OCI-LY7 (cell line): ENCODE results near the gene ATP6V0E2. TPM values are rescaled to one million over a fixed set of nuclear protein-coding genes. Genes with fewer than 3 reads are reported as not detected.

ENCODE experiments used
- BruUV-seq: library from RNA; stranded (reverse); fragments of 400-500 nt; replicated peaks from 2 replicates; lab custom pipeline; 2021; lab: Mats Ljungman, UMichigan
- CTCF ChIA-PET: fragments of 300-600 bp; sonication (Branson Sonifier 250); formaldehyde crosslinking; loops from one replicate; lab custom pipeline; 2022; ENCODE audit warnings: antibody characterized with exemption; ENCODE audit not compliant: unreplicated experiment; lab: Charles Lee
- POLR2A ChIA-PET: fragments of 300-600 bp; sonication (Branson Sonifier 250); formaldehyde crosslinking; loops from one replicate; lab custom pipeline; 2022; ENCODE audit warnings: antibody characterized with exemption; lab: Charles Lee
- DNase-seq: peaks from one replicate; pipeline ENCODE4 v3.0.0-alpha.2; 2015; ENCODE audit warnings: low spot score
- H2AFZ ChIP-seq: fragments of 200-600 bp; sonication (generic), shearing (Covaris generic); 2 replicates; pipeline ENCODE4 v1.6.1; 2014; ENCODE audit warnings: mild to moderate bottlenecking, antibody characterized with exemption, low read length, moderate library complexity
- H3K27ac ChIP-seq: fragments of 200-600 bp; sonication (generic); 2 replicates; pipeline ENCODE4 v1.5.1; 2014; ENCODE audit warnings: mixed run types, low read depth, mild to moderate bottlenecking, moderate library complexity, low read length, inconsistent platforms; ENCODE audit not compliant: poor library complexity, severe bottlenecking
- H3K36me3 ChIP-seq: fragments of 200-600 bp; sonication (generic); 2 replicates; pipeline ENCODE4 v1.6.1; 2014; ENCODE audit warnings: mild to moderate bottlenecking, antibody characterized with exemption, low read length, moderate library complexity, mixed read lengths; ENCODE audit not compliant: insufficient read depth
- H3K4me1 ChIP-seq: fragments of 200-600 bp; sonication (generic); 2 replicates; pipeline ENCODE4 v1.5.1; 2014; ENCODE audit warnings: mild to moderate bottlenecking, low read length; ENCODE audit not compliant: insufficient read depth, poor library complexity, severe bottlenecking
- H3K4me2 ChIP-seq: fragments of 200-600 bp; sonication (generic); 2 replicates; pipeline ENCODE4 v1.6.1; 2014; ENCODE audit warnings: mild to moderate bottlenecking, low read length
- H3K4me3 ChIP-seq: fragments of 200-600 bp; sonication (generic); 2 replicates; pipeline ENCODE4 v1.5.1; 2014; ENCODE audit warnings: mild to moderate bottlenecking, low read depth, low read length; ENCODE audit not compliant: poor library complexity, severe bottlenecking
- H3K79me2 ChIP-seq: fragments of 200-600 bp; sonication (generic); 2 replicates; pipeline ENCODE4 v1.6.1; 2016; ENCODE audit warnings: low read depth, mild to moderate bottlenecking, low read length, moderate library complexity, mixed read lengths; ENCODE audit not compliant: insufficient read depth
- H3K9me2 ChIP-seq: fragments of 200-600 bp; sonication (generic); 2 replicates; pipeline ENCODE4 v1.6.1; 2016; ENCODE audit warnings: mild to moderate bottlenecking, low read length, mixed read lengths; ENCODE audit not compliant: insufficient read depth
- H3K9me3 ChIP-seq: fragments of 200-600 bp; sonication (generic); 2 replicates; pipeline ENCODE4 v1.6.1; 2014; ENCODE audit warnings: mild to moderate bottlenecking, mixed run types, low read length, mixed read lengths
- H4K20me1 ChIP-seq: fragments of 200-600 bp; sonication (generic); 2 replicates; pipeline ENCODE4 v1.6.1; 2014; ENCODE audit warnings: mild to moderate bottlenecking, antibody characterized with exemption, low read length, moderate library complexity, mixed read lengths; ENCODE audit not compliant: insufficient read depth
- CTCF ChIP-seq: fragments of 200-600 bp; sonication (generic); conservative IDR thresholded peaks from 2 replicates; pipeline ENCODE4 v1.5.1; 2014; ENCODE audit warnings: mild to moderate bottlenecking, antibody characterized with exemption, low read length, moderate library complexity, mixed read lengths
- EZH2phosphoT487 ChIP-seq: fragments of 200-600 bp; sonication (generic); IDR thresholded peaks from 2 replicates; pipeline ENCODE4 v1.6.1; 2018; ENCODE audit warnings: low read depth, borderline replicate concordance, mild to moderate bottlenecking, mixed run types, antibody characterized with exemption, low read length, moderate library complexity, mixed read lengths
- intact Hi-C: fragments of 100-400 bp; cut with micrococcal nuclease; formaldehyde crosslinking; loops from one replicate; pipeline ENCODE4 v1.10.0; 2022; ENCODE audit not compliant: unreplicated experiment
- total RNA-seq, 2 experiments: library from RNA; depleted of rRNA in 1 of 2; stranded (reverse); fragments of >200 nt in 1 of 2; shearing (Covaris generic) in 1 of 2; gene quantifications; 2 replicates each; pipeline ENCODE4 v1.2.3, GENCODE V29; 2014 to 2022

Gene ATP6V0E2
- total RNA-seq, 2 experiments from 2014 or later, result 38.6 to 48.1 TPM

DNA sequence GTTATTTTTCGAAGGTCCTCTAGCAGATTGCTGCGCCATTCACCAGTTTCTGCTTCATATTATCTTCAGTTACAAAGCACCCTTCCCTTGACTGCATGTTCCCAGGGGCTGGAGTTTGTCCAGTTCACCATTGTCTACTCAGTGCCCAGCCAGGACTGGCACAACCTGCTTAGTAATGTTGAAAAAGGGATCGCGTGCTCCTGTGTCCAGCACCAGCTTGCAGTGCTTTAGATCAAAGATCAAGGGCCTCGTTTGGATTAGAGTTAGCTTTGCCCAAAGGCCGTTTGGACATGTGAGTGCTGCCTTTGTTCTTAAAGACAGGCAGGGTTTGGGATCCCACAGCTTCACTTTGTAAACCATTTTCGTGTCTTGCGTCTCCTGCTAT is 867 bp downstream of the ATP6V0E2 start:
- Histone ChIP-seq H3K9me3 (no peaks in the 10 kb centered on the region), H3K79me2 (no peaks in the 10 kb centered on the region), H3K4me2 (peak overlapping the region; percentile 76), H3K4me3 (peak overlapping the region; percentile 75), H4K20me1 (no peaks in the 10 kb centered on the region), H3K36me3 (no peaks in the 10 kb centered on the region), H3K4me1 (peaks cover 36% of the 10 kb centered on the region), H3K27ac (no peak overlapping the region), H2AFZ (peak overlapping the region; percentile 65), H3K9me2 (no peaks in the 10 kb centered on the region)
- DNase-seq, result no peak
- CTCF ChIA-PET, result interaction anchor here (0.9 kb wide), 1 partner anchor 9 kb away, joined by 3 read pairs; no protein-coding TSS in a partner anchor
- TF ChIP-seq CTCF (no peak), EZH2phosphoT487 (no peak)
- POLR2A ChIA-PET, result interaction anchor here (0.8 kb wide), 1 partner anchor 513 kb away, joined by 5 read pairs; no protein-coding TSS in a partner anchor
- TSS peak; percentile 56 for BruUV-seq
- intact Hi-C loops, result loop anchor here (5.0 kb wide), 1 partner anchor 1023 kb away; no protein-coding TSS in a partner anchor

- H4K20me1 ChIP-seq, result no peaks in the 10 kb centered on the region
- no peak overlapping the region for H2AFZ ChIP-seq
- DNase-seq, result no peak
- peak overlapping the region; percentile 76 for H3K4me2 ChIP-seq
- no TSS peak for BruUV-seq
- no peak overlapping the region for H3K27ac ChIP-seq
- CTCF ChIA-PET, result interaction anchor here (0.5 to 0.9 kb wide), 2 partner anchors 8 to 1117 kb away, joined by 3 read pairs; no protein-coding TSS in a partner anchor
- no peak overlapping the region for H3K4me3 ChIP-seq
- POLR2A ChIA-PET, result no interaction called here
- intact Hi-C loops, result no loop called here
- peaks cover 29% of the 10 kb centered on the region for H3K4me1 ChIP-seq
- no peaks in the 10 kb centered on the region for H3K79me2 ChIP-seq
- no peaks in the 10 kb centered on the region for H3K9me3 ChIP-seq
- no peaks in the 10 kb centered on the region for H3K9me2 ChIP-seq
- TF ChIP-seq CTCF (no peak), EZH2phosphoT487 (no peak)
- H3K36me3 ChIP-seq, result no peaks in the 10 kb centered on the region
Measured at GRCh38 chr7:149875396-149875795, 1.6 kb downstream of the ATP6V0E2 start.

DNA sequence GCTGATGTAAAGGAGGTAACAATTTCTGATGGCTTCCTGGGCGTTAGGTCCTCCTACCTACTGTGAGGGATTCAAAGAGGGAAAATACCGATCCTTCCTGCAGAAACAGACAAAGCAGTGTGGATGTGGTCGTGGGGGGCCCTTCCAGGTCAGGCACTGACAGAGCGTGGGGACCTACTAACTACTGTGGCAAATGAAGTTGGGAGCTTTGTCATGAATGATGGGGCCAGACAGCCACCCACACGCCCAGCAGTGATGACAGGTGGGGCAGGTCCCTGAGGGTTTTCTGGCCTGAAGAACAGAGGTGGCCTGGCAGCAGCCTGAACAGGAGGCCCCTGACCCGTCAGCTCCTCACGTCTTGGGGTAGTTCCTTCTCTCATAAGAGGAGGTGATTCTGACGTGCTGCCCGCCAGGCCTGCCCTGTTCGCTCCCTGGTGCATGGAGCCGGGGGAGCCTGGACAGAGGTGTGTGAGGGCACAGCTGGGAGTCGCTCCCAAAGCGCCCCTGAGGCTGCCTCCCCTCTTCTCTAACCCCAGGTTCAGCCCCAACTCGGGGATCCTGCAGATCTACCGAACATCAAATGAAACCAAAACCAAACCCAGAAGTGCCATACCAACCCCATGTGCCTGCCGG is 4.2 kb downstream of the ATP6V0E2 start:
- Histone ChIP-seq H3K9me2 (no peaks in the 10 kb centered on the region), H4K20me1 (no peaks in the 10 kb centered on the region), H3K27ac (no peak overlapping the region), H2AFZ (no peak overlapping the region), H3K36me3 (no peaks in the 10 kb centered on the region), H3K4me3 (no peak overlapping the region), H3K79me2 (no peaks in the 10 kb centered on the region), H3K4me2 (no peak overlapping the region), H3K9me3 (no peaks in the 10 kb centered on the region), H3K4me1 (peaks cover 12% of the 10 kb centered on the region)
- DNase-seq, result no peak
- ChIA-PET POLR2A (no interaction called here), CTCF (interaction anchor here (0.6 kb wide), 1 partner anchor 252 kb away, joined by 3 read pairs; no protein-coding TSS in a partner anchor)
- intact Hi-C loops, result no loop called here
- BruUV-seq, result no TSS peak
- TF ChIP-seq CTCF, result no peak
- no peak for TF ChIP-seq EZH2phosphoT487
